GM18520 (cell line): Measurements from ENCODE around the gene CELF4.

Experiments used
- ATAC-seq: cut with Tn5 transposase; IDR thresholded peaks from one replicate; pipeline ENCODE4 v1.9.1; 2021; ENCODE audit not compliant: unreplicated experiment

Gene CELF4

GRCh38 chr18:37299471-37300304 is 265.9 kb downstream of the CELF4 start:
- no peak for ATAC-seq

- ATAC-seq = no peak
These were observed 266.8 kb downstream of the CELF4 start for GRCh38 chr18:37298816-37299215.

GRCh38 chr18:37297106-37297505 is 268.5 kb downstream of the CELF4 start:
- no peak for ATAC-seq

- ATAC-seq = no peak
These were observed 270.6 kb downstream of the CELF4 start for GRCh38 chr18:37294951-37295350.

GRCh38 chr18:37293359-37293758 is 272.2 kb downstream of the CELF4 start:
- ATAC-seq = no peak

- no peak for ATAC-seq
These were observed 276.2 kb downstream of the CELF4 start for GRCh38 chr18:37289423-37289822.

- no peak for ATAC-seq
These were observed 278.0 kb downstream of the CELF4 start for GRCh38 chr18:37287601-37288000.

GRCh38 chr18:37286801-37287200 is 278.8 kb downstream of the CELF4 start:
- ATAC-seq = no peak

- ATAC-seq = no peak
These were observed 279.8 kb downstream of the CELF4 start for GRCh38 chr18:37285825-37286224.

GRCh38 chr18:37284260-37284659 is 281.3 kb downstream of the CELF4 start:
- ATAC-seq = no peak

GRCh38 chr18:37282386-37283037 is 283.1 kb downstream of the CELF4 start:
- no peak for ATAC-seq

GRCh38 chr18:37280701-37281393 is 284.8 kb downstream of the CELF4 start:
- no peak for ATAC-seq

GRCh38 chr18:37277804-37278203 is 287.8 kb downstream of the CELF4 start:
- ATAC-seq = no peak

GRCh38 chr18:37276111-37276890 is 289.3 kb downstream of the CELF4 start:
- no peak for ATAC-seq

- ATAC-seq = no peak
These were observed 290.3 kb downstream of the CELF4 start for GRCh38 chr18:37275237-37275741.

GRCh38 chr18:37274309-37275236 is 291.0 kb downstream of the CELF4 start:
- ATAC-seq = no peak

GRCh38 chr18:37272841-37273240 is 292.8 kb downstream of the CELF4 start:
- no peak for ATAC-seq

GRCh38 chr18:37272226-37272625 is 293.4 kb downstream of the CELF4 start:
- no peak for ATAC-seq

GRCh38 chr18:37270666-37271052 is 294.9 kb downstream of the CELF4 start:
- no peak for ATAC-seq
